Activated naive CD4-positive, alpha-beta T cell (primary cell): ENCODE measurements around the gene ORAI3.

ENCODE experiments used
- DNase-seq, 4 experiments: peaks; one replicate each; lab custom pipeline; 2025; lab: John Stamatoyannopoulos, UW

Gene ORAI3

DNA sequence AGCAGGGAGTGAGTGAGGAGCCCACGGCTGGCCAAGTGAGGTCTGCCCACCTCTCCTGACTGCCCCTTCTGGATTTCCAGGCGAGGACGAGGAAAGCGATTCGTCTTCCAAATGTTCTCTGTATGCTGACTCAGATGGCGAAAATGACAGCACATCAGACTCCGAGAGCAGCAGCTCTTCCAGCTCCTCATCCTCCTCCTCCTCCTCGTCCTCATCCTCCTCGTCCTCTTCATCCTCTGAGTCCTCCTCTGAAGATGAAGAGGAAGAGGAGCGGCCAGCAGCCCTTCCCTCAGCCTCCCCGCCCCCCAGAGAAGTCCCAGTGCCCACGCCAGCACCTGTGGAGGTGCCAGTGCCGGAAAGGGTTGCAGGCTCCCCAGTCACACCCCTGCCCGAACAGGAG is 22.4 kb downstream of the ORAI3 start:
- no peak for DNase-seq

GRCh38 chr16:30972872-30973271 is 24.0 kb downstream of the ORAI3 start:
- no peak for DNase-seq

DNA sequence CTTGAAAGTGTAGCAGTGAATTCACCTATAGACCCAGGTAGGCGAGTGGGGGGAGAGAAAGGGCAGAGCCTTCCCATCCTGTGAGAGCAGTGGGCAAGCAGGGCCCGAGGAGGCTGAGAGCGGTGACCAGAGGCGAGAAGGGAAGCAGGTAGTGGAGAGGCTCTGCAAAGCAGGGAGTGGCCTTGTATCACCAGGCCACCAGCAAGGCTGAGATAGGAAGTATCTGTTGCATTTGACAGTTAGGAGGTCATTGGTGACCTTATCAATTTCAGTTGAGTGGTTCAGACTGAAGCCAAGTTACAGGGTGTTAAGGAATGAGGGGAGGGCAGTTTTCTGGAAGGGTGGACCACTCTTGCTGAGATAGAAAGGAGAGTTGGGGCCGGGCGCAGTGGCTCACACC is 25.5 kb downstream of the ORAI3 start:
- DNase-seq = no peak

- DNase-seq = no peak
These were observed 27.6 kb downstream of the ORAI3 start for GRCh38 chr16:30976486-30976885.

GRCh38 chr16:30977502-30977901 is 28.6 kb downstream of the ORAI3 start:
- no peak for DNase-seq

DNA sequence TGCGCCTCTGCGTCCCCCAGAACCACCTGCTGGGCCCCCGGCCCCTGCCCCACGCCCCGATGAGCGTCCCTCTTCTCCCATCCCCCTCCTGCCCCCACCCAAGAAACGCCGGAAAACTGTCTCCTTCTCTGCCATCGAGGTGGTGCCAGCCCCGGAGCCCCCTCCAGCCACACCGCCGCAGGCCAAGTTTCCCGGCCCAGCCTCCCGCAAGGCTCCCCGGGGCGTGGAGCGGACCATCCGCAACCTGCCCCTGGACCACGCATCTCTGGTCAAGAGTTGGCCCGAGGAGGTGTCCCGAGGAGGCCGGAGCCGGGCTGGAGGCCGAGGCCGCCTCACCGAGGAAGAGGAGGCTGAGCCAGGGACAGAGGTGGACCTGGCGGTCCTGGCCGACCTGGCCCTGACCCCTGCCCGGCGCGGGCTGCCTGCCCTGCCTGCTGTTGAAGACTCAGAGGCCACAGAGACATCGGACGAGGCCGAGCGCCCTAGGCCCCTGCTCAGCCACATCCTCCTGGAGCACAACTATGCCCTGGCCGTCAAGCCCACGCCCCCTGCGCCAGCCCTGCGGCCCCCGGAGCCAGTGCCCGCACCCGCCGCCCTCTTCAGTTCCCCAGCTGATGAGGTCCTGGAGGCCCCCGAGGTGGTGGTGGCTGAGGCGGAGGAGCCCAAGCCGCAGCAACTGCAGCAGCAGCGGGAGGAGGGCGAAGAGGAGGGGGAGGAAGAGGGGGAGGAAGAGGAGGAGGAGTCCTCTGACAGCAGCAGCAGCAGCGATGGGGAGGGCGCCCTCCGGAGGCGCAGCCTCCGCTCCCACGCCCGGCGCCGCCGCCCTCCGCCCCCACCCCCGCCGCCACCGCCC is 30.5 kb downstream of the ORAI3 start:
- DNase-seq = no peak

DNA sequence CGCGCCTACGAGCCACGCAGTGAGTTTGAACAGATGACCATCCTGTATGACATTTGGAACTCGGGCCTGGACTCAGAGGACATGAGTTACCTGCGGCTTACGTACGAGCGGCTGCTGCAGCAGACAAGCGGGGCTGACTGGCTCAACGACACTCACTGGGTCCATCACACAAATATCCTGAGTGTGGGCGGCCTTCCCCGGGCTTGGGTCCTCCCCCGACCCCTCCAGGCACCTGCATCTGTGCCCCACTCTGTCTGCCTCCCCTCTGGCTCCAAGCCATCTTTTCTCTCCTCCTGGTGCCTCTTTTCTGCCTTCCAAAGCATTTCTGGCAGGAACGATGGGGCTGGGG is 31.1 kb downstream of the ORAI3 start:
- no peak for DNase-seq

DNA sequence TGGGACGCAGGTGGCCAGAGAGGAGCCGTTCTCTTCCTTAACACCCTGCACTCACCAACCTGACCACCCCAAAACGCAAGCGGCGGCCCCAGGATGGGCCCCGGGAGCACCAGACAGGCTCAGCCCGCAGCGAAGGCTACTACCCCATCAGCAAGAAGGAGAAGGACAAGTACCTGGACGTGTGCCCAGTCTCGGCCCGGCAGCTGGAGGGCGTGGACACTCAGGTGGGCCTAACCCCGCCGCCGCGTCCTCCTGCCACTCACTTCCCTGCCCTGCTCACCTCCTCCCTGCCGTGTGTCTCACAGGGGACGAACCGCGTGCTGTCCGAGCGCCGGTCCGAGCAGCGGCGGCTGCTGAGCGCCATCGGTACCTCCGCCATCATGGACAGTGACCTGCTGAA is 31.6 kb downstream of the ORAI3 start:
- no peak for DNase-seq

- no peak for DNase-seq
These were observed 32.1 kb downstream of the ORAI3 start for GRCh38 chr16:30980959-30981358.

GRCh38 chr16:30982548-30983288 is 33.9 kb downstream of the ORAI3 start:
- DNase-seq = no peak

DNA sequence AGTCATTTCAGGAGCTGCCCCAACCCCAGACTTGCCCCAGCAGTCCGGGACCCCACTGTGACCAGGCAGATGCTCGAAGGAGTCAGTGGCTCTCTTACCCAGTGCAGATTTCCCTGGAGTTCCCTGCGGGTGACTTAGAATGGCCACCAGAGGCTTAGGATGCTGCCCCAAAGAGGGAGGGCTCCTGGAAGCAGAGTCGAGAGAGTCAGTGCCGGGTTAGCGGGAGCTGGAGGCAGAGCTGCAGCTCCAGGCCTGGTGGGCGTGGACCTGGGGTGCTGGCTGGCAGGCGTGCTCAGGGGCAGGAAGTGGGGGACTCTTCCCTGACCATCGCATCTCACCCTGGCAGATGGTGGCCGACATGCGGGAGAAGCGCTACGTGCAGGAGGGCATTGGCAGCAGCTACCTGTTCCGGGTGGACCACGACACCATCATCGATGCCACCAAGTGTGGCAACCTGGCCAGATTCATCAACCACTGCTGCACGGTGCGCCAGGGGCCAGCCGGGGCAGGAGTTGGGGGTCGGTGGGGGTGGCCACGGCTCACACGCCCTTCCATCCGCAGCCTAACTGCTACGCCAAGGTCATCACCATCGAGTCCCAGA is 34.5 kb downstream of the ORAI3 start:
- DNase-seq = no peak

DNA sequence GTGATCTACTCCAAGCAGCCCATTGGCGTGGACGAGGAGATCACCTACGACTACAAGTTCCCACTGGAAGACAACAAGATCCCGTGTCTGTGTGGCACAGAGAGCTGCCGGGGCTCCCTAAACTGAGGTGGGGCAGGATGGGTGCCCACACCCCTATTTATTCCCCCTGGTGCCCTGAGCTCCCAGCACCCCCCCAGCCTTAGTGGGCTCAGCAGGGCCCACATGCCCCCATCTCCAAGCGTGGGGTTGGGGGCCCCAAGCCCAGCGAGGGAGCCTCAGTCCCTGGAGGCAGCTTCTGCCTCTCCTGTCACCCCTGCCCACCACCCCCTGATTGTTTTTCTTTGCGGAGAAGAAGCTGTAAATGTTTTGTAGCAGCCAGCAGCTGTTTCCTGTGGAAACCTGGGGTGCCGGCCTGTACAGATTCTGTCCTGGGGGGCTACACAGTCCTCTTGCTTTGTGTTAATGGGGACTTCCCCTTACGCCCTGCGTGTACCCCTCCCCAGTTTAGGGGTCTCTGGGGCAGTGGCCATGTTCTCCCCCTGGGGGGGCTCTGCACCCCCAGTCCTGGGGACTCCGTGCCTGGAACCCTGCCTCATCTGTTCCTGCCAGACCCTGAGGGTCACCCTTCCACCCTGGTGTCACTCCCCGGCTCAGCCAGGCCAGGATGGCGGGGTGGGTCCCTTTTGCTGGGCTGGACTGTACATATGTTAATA is 35.2 kb downstream of the ORAI3 start:
- DNase-seq = no peak

DNA sequence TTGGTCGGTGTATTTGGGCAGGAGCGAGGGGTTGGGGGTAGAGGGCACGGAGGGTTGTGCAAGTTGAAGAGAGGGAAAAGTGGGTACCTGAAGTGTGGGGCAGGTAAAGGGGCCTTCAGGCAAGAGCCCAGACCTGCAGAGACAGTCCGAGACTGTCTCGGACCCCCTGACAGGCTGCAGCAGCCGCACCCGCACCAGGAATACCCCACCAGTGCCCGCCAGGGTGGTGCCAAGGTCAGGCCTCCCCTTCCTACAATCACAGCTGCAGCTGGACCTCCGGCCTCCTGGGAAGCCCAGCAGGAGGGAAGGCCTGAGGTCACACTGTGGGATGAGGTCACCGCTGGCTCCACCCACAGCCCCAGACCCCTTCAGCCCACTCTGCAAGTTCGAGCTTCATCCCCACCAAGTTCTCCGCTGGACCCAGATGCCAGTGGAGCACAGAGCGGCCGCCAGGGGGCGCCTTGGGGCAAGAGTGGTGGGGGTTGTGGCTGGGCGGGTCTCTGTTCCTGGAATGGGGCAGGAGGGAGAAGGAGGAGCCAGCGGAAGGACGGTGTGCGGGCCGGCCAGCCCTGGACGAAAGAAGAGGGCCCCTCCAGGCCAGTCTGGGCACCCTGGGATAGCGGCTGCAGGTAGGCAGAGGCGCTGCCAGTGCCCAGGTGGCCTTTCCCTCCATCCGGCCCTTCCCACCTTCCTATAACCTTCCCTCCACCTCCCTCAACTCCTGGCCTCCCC is 36.0 kb downstream of the ORAI3 start, which contains the start of gene HSD3B7:
Gene HSD3B7 (plus strand): TSS at position 539 of the 732 bp plus-strand sequence. CDS start 452 bp downstream, outside the sequence.
- peak; percentile 51 to 84 (median 78) for DNase-seq

DNA sequence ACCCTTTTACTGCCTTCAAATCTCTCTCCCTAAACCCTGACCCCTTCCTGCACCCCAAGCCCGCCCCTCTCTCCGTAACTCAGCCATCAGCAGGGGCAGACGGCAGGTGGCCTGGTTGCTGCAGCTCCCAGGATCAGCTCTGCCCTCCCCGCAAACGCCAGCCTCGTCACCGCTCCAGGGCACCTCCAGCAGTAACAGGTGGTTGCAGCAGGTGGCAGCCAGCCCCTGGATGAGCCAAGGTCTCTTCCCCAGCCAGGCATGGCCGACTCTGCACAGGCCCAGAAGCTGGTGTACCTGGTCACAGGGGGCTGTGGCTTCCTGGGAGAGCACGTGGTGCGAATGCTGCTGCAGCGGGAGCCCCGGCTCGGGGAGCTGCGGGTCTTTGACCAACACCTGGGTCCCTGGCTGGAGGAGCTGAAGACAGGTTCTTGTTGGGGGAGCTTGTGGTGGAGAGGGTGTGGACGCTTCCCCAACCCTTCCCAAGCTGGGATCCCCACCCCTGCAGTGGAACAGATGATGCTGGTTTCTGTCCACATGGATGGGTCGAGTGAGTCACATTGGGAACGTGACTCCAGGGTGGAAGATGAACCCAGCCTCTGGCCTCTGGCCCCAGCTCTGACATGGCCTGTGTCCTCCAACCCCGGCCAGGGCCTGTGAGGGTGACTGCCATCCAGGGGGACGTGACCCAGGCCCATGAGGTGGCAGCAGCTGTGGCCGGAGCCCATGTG is 36.7 kb downstream of the ORAI3 start:
- DNase-seq = no peak

DNA sequence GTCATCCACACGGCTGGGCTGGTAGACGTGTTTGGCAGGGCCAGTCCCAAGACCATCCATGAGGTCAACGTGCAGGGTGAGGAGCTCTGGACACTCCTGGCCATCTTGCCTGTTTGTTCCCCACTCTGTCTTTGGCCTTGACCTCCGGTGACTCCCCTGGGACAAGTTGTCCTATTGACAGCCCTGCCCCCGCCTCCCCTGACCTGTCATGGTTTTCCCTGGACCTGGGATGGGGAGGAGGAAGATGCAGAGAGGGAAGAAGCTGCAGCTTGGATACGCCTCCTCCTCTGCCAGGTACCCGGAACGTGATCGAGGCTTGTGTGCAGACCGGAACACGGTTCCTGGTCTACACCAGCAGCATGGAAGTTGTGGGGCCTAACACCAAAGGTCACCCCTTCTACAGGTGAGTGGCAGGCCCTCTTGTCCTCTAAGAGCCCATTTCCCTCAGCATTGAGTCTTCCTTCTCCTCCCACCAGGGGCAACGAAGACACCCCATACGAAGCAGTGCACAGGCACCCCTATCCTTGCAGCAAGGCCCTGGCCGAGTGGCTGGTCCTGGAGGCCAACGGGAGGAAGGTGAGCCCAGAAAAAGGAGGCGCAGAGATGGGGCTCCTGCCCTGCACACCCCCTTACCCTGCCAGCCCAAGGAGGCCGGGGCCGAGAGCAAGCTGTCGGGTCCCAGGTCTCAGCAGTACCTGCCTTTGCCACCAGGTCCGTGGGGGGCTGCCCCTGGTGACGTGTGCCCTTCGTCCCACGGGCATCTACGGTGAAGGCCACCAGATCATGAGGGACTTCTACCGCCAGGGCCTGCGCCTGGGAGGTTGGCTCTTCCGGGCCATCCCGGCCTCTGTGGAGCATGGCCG is 37.5 kb downstream of the ORAI3 start:
- no peak for DNase-seq

DNA sequence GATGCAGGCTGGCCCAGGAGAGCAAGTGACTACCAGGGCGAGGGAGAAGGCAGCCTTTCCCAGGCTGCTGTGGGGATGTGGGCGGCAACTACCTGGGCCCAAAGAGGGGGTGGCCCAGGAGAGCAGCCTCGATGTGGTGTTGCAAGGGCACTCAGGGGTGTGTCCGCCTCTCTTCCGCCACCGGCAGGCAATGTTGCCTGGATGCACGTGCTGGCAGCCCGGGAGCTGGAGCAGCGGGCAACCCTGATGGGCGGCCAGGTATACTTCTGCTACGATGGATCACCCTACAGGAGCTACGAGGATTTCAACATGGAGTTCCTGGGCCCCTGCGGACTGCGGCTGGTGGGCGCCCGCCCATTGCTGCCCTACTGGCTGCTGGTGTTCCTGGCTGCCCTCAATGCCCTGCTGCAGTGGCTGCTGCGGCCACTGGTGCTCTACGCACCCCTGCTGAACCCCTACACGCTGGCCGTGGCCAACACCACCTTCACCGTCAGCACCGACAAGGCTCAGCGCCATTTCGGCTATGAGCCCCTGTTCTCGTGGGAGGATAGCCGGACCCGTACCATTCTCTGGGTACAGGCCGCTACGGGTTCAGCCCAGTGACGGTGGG is 38.8 kb downstream of the ORAI3 start:
- DNase-seq = no peak

DNA sequence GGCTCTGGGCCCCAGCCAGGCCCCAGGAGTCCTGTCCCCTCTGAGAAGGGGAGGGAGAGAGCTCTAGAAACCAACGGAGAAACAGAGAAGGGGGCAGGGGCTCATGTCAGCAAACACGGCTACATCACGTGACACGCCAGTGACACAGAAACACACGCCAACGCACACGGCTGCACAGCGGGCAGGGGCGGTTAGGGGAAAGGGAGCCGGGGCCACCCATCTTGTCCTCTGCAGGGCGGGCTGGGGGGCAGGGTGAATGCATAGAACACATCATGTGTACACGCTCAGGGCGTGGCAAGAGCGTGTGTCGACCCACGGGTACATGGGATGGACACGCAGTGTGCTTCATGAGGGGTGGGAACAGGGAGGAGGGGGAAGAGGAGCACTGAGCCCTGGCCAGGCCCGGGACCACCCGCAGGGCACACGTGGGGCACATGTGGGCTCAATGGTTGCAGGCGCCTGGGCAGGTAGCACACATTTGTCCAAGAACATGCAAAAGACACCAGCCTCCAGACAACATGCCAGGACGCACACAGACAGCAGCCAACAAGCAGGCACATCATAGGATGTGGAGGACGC is 40.7 kb downstream of the ORAI3 start:
- no peak for DNase-seq

- DNase-seq = no peak
These were observed 41.2 kb downstream of the ORAI3 start for GRCh38 chr16:30990105-30990504.

- DNase-seq = no peak
These were observed 42.2 kb downstream of the ORAI3 start for GRCh38 chr16:30991052-30991451.
